Femur (tissue), 1 donor: ENCODE measurements around the gene KRT31.
"Not testable (repeated sequence)": the region's sequence is repeated elsewhere in the genome, so short reads cannot be mapped to it uniquely, and the experiment has no call there.

ENCODE experiments used
- DNase-seq: peaks from one replicate; pipeline ENCODE4 v3.0.0-alpha.2; 2017

The KRT31 gene

DNA sequence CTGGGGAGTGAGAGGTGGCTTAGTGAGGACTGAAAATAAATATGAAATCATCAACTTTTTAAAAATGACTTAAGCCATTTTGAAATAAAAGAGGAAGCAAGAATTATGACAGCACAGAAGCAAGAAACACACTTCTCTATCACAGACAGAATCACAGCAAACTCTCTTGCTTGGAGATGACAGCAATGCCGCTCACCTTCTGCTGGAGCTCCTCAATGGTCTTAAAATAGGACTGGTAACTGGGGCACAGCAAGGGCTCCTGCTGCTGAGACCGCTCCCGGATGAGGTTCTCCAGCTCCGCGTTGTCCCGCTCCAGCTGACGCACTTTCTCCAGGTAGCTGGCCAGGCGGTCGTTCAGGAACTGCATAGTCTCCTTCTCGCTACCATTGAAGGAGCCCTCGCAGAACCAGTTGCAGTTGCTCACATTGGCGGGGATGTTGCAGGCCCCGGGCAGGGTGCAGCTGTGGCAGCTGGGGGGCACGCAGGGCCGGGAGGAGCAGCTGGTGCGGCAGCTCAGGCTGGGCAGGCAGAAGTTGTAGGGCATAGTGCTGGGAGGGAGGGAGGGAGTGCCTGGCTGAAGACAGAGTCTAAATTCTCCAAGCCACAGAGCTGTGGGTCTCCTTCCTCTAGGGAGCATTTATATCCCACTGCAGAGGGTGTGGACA is at the start of gene KRT31:
KRT31 (minus strand) TSS at position 613 of the 665 bp plus-strand sequence; CDS start at position 544, 69 bp downstream.
- DNase-seq: peak; percentile 49

GRCh38 chr17:41446806-41447205 is 49.4 kb upstream of the KRT31 start:
- no peak for DNase-seq

- no peak for DNase-seq
Observed at GRCh38 chr17:41444640-41445039, 47.2 kb upstream of the KRT31 start.

DNA sequence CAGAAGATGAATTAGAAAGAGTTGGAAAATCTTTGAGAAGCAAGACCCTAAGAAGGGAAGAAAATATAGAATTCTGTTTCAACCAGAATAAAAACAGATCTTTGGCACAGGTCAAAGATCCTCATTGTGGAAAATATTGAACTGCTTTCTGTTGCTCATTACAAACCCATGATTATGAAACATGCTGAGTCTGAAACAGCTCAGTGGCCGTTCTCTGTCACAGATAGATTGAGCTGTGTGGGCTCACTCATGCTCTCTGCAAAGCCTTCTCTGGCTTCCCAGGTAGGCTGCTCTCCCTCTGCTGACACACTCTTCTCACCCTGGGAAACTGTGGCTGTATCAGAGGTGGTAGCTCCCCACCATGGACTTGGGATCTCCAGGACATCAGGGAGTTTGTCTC is 46.8 kb upstream of the KRT31 start:
- no peak for DNase-seq

- no peak for DNase-seq
Observed at GRCh38 chr17:41442739-41443138, 45.3 kb upstream of the KRT31 start.

DNA sequence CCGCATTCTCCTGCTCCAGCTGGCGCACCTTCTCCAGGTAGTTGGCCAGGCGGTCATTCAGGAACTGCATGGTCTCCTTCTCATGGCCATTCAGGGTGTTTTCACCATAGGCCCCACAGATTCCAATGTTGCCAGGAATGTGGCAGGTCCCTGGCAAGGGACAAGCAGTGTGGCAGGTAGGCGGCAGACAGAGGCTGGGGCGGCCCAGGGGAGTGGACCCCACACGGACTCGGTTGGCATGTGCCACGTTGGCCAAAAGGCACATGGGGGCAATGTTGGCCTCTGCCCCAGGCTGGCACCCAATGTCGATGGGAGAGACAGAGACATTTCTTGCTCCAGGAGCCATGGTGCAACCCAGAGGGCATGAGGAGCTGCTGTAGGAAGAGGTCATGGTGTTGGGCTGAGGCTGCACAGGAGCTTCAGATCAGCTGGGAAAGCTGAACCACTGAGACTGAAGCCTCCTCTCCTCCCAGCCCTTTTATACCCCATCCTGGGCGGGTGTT is 43.2 kb upstream of the KRT31 start, which contains the start of gene KRT38:
KRT38 (minus strand) TSS at position 453 of the 503 bp plus-strand sequence; CDS start at position 391, 62 bp downstream.
- no peak for DNase-seq

DNA sequence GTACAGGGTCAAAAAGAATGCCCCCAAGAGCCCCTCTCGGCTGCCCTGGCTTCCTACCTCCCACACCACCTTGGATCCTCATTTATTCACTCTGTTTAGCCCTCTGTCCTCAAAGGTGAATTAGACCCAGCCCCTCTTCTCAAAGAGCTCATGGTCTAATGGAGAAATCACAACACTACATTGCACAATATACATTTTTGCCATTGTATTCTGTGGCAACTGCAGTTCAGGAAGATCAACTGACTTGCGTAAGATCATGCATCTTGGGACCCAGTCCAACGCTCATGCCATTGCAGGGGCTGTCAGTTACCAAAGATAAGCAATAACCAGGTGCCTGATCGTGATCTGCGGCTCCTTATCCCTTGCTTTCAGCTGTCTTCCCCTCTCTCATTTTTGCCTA is 42.0 kb upstream of the KRT31 start:
- DNase-seq: no peak

DNA sequence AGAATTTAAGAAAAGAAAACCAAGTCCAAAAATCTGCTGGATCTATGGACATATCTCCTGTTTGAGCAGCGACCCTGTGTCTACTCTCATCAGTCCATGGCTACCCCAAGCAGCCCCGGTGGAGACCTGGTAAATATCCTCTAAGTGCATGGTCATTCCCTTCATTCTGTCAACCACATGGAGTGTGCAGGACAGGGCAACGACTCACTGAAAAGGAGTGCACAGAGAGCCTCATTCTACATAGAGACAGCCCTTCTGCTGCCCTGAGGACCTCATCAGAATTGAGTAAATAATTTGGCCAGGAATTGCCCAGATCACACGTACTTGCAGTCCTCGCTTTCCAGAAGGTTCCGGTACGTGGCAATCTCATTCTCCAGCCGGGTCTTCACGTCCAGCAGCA is 40.4 kb upstream of the KRT31 start:
- DNase-seq: no peak

- no peak for DNase-seq
Observed at GRCh38 chr17:41437254-41437653, 39.8 kb upstream of the KRT31 start.

DNA sequence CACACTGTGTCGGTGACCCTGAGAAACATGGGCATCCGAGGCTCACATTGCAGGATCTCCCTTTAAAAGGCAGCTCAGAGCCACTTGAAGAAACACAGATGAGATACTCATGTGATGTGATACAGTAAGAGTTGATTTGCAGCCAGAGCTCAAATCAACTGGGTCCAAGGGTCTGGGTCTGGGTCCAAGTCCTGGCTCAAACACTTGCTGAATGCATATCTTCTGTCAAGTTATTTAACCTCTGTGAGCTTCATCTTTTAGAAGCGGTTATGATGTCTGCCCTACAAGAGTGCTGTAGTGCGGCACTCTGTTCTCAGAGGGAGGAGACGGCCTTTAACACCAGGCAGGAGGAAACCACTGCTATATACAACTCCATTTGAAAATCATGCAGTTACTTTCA is 37.0 kb upstream of the KRT31 start:
- no peak for DNase-seq

DNA sequence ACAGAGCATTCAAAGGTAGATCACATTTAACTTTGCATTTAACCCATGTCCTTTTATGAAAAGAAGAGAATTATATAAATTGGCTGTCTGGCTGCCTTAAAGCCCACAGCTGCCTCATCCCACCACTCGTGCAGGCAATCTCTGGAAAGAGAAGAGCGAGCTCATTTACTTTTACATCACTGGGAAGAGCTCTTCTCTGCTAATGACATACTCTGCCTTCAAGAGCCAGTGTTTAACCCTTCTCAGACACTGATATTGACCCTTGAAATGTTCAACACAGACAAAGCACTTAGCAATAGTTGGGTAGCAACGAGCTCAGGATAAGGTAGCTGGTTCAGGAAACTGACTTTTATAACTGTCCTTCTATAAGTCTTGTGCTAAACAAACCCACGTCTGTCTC is 36.6 kb upstream of the KRT31 start:
- DNase-seq: no peak

- no peak for DNase-seq
Observed at GRCh38 chr17:41433586-41433985, 36.2 kb upstream of the KRT31 start.

DNA sequence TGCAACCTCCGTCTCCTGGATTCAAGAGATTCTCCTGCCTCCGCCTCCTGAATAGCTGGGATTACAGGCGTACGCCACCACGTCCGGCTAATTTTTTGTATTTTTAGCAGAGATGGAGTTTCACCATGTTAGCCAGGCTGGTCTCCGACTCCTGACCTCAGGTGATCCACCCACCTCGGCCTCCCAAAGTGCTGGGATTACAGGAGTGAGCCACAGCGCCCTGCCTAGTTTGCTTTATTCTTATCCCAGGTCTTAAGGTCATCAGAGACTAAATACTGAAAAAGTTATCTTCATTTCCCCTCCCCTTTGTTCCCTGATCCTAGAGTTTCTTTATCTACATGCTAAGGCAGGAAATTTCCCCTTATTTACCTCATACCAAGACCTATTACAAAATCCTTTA is 33.0 kb upstream of the KRT31 start:
- not testable (repeated sequence) for DNase-seq

DNA sequence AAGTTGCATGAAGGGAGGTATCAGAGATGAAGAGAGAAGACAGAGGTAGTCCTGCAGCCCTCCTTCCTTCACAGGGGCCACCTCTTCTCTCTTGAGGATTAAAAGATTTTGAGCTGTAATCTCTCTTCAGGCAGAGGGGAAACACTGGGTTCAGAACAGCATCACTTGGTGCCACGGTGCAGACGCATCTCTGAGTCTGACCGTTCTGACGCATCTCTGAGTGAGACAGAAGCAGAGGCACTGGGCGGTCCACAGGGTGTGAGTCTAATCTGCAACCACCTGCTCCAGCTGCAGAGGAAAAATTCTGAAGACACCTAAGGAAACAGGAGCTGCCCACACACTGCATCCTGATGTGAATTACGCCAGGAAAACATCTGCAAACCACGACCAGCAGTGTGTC is 32.3 kb upstream of the KRT31 start:
- DNase-seq: no peak

DNA sequence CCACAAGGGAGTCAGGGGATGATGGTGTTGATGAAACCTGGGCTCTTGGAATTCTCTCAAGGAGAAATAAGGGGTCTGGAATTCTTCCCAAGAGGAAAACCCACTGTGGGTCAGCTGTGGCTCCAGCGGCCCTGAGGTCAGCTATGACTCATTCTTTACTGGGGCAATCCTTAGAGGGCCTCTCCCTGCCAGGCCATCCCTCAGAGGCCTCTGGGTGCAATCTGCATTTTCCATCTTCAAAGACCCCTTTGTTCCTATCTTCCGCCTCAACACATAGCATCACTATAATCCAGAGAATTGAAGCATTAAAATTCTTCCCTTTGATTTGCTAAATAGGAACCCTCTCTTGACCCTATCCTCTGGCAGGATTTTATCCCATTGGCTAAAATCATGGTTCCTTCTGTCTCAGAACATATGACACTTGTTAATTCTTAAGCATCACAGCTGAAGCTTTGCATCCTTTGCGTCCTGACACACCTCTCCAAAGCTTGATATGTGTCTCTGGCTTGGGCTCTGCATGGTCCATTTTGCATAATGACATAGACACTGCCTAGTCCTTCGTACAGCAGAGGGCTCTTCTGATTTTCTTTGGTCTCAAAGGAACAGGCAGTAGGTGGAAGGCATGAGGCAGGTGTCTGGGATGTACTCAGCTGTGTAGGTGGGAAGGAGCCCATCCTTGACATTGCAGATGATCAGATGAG is 31.3 kb upstream of the KRT31 start:
- DNase-seq: no peak

DNA sequence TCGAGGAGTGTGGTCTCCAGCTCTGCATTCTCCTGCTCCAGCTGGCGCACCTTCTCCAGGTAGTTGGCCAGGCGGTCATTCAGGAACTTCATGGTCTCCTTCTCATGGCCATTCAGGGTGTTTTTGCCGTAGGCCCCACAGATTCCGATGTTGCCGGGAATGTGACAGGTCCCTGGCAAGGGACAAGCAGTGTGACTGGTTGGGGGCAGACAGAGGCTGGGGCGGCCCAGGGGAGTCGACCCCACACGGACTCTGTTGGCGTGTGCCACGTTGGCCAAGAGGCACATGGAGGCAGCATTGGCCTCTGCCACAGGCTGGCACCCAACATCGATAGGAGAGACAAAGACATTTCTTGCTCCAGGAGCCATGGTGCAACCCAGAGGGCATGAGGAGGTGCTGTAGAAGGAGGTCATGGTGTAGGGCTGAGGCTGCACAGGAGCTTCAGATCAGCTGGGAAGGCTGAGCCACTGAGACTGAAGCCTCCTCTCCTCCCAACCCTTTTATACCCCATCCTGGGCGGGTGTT is 26.8 kb upstream of the KRT31 start, which contains the start of gene KRT37:
KRT37 (minus strand) TSS at position 475 of the 525 bp plus-strand sequence; CDS start at position 413, 62 bp downstream.
- no peak for DNase-seq

DNA sequence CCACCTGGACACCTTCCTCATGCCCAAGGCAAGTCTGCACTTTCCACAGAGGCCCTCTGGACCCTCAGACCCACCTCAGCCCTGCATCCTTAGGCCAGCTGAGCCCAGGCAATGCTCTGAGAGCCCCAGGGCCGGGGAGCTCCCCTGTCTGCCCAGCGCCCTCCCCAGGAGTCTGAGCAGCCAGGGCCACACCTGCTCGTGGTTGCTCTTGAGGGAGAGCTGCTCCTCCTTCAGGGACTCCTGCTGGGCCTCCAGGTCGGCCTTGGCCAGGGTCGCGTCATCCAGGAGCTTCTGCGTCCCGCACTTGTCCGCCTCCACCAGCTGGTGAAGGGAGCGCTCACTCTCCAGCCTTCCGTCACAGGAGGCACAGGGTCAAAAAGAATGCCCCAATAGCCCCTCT is 25.2 kb upstream of the KRT31 start:
- not testable (repeated sequence) for DNase-seq

GRCh38 chr17:41421617-41422016 is 24.2 kb upstream of the KRT31 start:
- no peak for DNase-seq

DNA sequence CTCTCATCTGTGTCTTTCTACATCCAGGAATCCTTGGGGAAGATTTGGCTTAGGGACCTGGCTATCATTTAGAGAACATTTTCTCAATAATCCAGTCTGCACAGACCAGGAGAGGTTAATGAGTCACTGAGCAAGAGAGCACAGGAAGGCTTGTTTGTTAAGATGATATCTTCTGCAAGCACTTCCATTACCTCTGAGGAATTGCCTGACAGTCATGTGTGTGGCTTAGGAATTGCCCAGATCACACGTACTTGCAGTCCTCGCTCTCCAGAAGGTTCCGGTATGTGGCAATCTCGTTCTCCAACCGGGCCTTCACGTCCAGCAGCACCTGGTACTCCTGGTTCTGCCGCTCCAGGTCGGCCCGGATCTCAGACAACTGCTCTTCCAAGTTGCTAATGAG is 23.7 kb upstream of the KRT31 start:
- no peak for DNase-seq

DNA sequence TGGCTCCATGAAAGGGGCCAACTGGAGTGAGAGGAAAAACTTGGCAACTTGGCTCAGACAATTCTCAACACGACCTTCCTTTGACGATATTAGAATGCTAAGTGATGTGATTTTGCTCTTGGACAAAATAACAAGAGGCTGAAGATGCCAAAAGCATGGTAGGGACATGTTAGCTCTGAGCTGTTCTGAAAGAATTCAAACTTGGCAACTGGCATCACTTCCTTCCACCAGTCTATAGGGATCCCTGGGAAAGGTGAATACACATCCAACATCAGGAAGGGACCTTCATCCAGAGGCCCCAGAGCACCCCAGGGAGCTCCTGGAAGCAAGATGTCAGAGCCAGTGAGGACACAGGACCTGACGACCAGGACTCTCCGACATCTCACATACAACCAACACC is 22.7 kb upstream of the KRT31 start:
- no peak for DNase-seq

DNA sequence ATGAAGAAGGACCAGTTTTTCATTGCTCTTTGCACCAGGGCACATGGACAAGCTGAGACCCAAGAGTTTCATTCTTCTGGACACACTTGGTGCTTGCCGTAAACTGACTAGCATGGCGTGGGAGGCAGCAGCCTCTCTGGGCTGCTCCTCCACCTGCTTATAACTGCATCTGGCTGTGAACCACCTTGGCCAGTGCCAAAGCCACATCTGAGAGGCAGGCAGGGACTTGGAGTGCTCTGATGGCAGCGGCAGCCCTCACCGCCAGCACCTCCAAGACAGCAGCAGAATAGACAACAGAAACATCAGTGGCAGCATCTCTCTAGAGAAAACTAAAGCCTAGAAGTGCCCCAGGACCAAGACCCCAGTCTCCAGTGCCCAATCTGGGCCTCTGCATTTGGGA is 22.3 kb upstream of the KRT31 start:
- DNase-seq: no peak

DNA sequence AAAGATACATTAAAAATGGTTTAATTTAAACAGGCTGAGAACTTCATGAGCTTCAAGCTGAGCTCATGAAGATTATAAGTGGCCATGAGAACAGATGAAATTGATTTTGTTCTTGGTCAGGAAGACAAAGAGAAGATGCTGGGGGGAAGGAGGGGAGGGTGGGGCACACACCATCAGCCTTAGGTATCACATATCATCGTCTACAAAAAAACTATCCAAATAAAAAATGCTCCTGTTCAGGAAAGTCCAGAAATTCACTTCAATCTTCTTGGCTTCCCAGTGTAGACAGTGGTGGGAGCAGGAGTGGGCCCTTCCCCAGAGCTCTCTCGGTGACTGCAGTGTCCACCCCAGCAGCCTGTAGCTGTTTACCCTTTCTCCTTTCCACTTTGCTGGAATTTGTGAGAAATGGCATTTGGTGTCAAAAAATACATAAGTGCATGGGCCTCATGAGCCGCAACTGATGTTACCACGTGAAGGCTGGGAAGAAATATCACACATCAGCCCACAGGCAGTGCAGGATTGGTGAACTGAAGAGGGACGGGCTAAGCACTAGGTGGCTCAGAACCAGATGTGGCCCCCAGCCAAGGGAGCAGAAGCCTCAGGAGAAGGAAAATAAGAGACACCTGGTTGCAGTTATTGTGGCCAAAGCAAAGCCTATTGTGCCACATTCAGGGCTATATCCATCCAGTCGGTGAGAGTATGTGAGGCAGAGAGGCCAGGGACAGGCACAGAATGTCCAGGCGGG is 20.9 kb upstream of the KRT31 start:
- DNase-seq: no peak

DNA sequence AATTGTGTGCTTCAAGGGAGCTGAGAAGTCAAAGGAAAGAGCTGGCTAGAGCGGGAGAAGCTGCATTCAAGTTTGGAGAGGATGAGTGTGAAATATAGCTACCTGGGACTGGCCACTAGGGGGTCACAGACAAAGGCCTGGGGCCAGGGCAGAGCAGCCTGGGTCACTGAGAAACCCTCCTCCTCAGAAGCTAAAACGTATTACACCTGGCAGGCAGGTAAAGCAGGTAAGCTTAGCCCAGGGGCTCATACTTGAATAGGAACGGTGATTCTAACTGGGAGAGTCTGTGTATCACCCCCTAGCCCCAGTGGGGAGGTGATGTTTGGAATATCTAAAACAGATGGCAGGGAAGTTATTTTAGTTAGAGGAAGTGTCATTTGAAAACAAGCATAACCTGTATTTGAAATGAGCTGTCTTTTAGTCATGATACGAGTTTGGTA is 20.2 kb upstream of the KRT31 start:
- DNase-seq: no peak
